ENCODE measurements around the gene ENTPD6.

DNA sequence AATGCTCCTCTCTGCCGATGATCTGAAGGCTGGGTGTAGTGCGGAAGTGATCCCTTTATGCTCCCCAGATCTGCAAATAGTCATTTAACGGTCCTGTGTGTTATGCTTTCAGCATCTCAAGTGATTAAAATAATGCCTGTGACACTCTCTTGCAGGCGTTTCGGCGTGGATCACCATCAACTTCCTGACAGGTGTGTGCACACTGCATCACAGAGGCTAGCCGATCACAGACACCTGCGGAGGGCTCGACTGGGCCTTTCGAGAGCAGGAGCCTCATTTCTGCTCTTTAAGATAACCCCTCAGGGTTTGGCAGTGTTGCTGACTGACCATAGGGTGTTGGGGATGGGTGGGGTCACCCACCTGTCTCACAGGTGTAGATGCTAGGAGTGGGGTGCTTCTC is 20.0 kb downstream of the ENTPD6 start:
- TF ChIP-seq, protein P1, sequence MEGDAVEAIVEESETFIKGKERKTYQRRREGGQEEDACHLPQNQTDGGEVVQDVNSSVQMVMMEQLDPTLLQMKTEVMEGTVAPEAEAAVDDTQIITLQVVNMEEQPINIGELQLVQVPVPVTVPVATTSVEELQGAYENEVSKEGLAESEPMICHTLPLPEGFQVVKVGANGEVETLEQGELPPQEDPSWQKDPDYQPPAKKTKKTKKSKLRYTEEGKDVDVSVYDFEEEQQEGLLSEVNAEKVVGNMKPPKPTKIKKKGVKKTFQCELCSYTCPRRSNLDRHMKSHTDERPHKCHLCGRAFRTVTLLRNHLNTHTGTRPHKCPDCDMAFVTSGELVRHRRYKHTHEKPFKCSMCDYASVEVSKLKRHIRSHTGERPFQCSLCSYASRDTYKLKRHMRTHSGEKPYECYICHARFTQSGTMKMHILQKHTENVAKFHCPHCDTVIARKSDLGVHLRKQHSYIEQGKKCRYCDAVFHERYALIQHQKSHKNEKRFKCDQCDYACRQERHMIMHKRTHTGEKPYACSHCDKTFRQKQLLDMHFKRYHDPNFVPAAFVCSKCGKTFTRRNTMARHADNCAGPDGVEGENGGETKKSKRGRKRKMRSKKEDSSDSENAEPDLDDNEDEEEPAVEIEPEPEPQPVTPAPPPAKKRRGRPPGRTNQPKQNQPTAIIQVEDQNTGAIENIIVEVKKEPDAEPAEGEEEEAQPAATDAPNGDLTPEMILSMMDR (IDR thresholded peaks at IDR 0.05): no peak
- no peak for TF ChIP-seq POLR2A (IDR thresholded peaks at IDR 0.05)

Data from esophagus squamous epithelium (tissue), 4 donors.